Posterior vena cava (tissue), 2 donors: ENCODE measurements around the gene WNT3. TPM values are rescaled to one million over a fixed set of nuclear protein-coding genes. Genes with fewer than 3 reads are reported as not detected.
"Not testable (repeated sequence)": the region's sequence is repeated elsewhere in the genome, so short reads cannot be mapped to it uniquely, and the experiment has no call there.

ENCODE experiments used
- DNase-seq: peaks from one replicate; pipeline ENCODE4 v3.0.0-alpha.2; 2020; ENCODE audit warnings: low spot score
- intact Hi-C, 2 donors: fragments of 100-400 bp; cut with DNase I; formaldehyde crosslinking; loops; one replicate each; pipeline versions ENCODE4 v1.14.1 to v1.14.2; 2022 to 2023
- total RNA-seq, 2 donors: library from RNA; stranded (reverse); fragmentation: NEBNext Ultra II Directional; extraction: Animal tissue kit (Norgen Biotek cat#: 25700); gene quantifications; one replicate each; pipeline ENCODE4 v1.2.1, GENCODE V29; 2021
- donor health status: DM: yes; HTN: yes; CAD: no.
- donor health status: DM: yes; HTN: yes; CAD: no.

WNT3 gene
- total RNA-seq, 2 donors from 2014 or later, result 0.32 to 0.81 TPM

- intact Hi-C loops, result not testable (repeated sequence)
These were observed 22.1 kb upstream of the WNT3 start for GRCh38 chr17:46840596-46840995.

GRCh38 chr17:46839211-46839610 lies 20.7 kb upstream of the WNT3 start:
- intact Hi-C loops, result loop anchor here in 1 of 2 donors (5.0 kb wide), 1 partner anchor 538 kb away; no protein-coding TSS in a partner anchor
- DNase-seq, result peak; percentile 57

More at GRCh38 chr17:46840596-46840995, 22.1 kb upstream of the WNT3 start:
- DNase-seq, result not testable (repeated sequence)

GRCh38 chr17:46837521-46837920 lies 19.0 kb upstream of the WNT3 start:
- intact Hi-C loops, result loop anchor here in 1 of 2 donors (5.0 kb wide), 1 partner anchor 540 kb away; no protein-coding TSS in a partner anchor
- peak; percentile 42 for DNase-seq

GRCh38 chr17:46836500-46836899 lies 18.0 kb upstream of the WNT3 start:
- DNase-seq, result no peak
- intact Hi-C loops, result loop anchor here in 1 of 2 donors (5.0 kb wide), 1 partner anchor 541 kb away; no protein-coding TSS in a partner anchor

GRCh38 chr17:46834846-46835245 lies 16.4 kb upstream of the WNT3 start:
- intact Hi-C loops, result loop anchor here in 1 of 2 donors (5.0 kb wide), 1 partner anchor 542 kb away; no protein-coding TSS in a partner anchor
- no peak for DNase-seq

- intact Hi-C loops, result no loop called here
- no peak for DNase-seq
These were observed 15.3 kb upstream of the WNT3 start for GRCh38 chr17:46833840-46834208.

- DNase-seq, result no peak
- intact Hi-C loops, result no loop called here
These were observed 14.7 kb upstream of the WNT3 start for GRCh38 chr17:46832945-46833839.

GRCh38 chr17:46832331-46832821 lies 13.9 kb upstream of the WNT3 start:
- DNase-seq, result no peak
- intact Hi-C loops, result no loop called here

GRCh38 chr17:46831573-46832330 lies 13.3 kb upstream of the WNT3 start:
- no peak for DNase-seq
- intact Hi-C loops, result no loop called here

- intact Hi-C loops, result no loop called here
These were observed 8.8 kb upstream of the WNT3 start for GRCh38 chr17:46827274-46827673.

GRCh38 chr17:46826116-46826515 lies 7.6 kb upstream of the WNT3 start:
- DNase-seq, result no peak
- intact Hi-C loops, result no loop called here

More at GRCh38 chr17:46827274-46827673, 8.8 kb upstream of the WNT3 start:
- DNase-seq, result no peak

GRCh38 chr17:46823657-46824056 lies 5.2 kb upstream of the WNT3 start:
- intact Hi-C loops, result no loop called here
- no peak for DNase-seq

- intact Hi-C loops, result no loop called here
- DNase-seq, result no peak
These were observed 4.0 kb upstream of the WNT3 start for GRCh38 chr17:46822388-46822921.

GRCh38 chr17:46821482-46822387 lies 3.2 kb upstream of the WNT3 start:
- intact Hi-C loops, result no loop called here
- DNase-seq, result no peak

- intact Hi-C loops, result no loop called here
- DNase-seq, result no peak
These were observed 2.3 kb upstream of the WNT3 start for GRCh38 chr17:46820592-46821450.

GRCh38 chr17:46819906-46820351 lies 1.4 kb upstream of the WNT3 start:
- DNase-seq, result no peak
- intact Hi-C loops, result no loop called here

- intact Hi-C loops, result no loop called here
- DNase-seq, result no peak
These were observed 702 bp upstream of the WNT3 start for GRCh38 chr17:46818929-46819859.
